ENCODE data around the gene NTRK3.

- TF ChIP-seq TAF1 (IDR thresholded peaks at IDR 0.05; ENCODE audit: low read depth) = no peak
- TF ChIP-seq EZH2 (IDR thresholded peaks at IDR 0.05; ENCODE audit: borderline replicate concordance, insufficient read depth, low read length, poor library complexity, severe bottlenecking) = no peak
- no peak for TF ChIP-seq CTCF (IDR thresholded peaks at IDR 0.05; ENCODE audit: poor library complexity, severe bottlenecking)
These were observed 340.3 kb downstream of the NTRK3 start for GRCh38 chr15:87916208-87916607.

Data from neural cell (in vitro differentiated cells).